H1 (cell line): Measurements from ENCODE around the gene GPS1.

Source experiments
- GTF2F1 ChIP-seq: IDR thresholded peaks from 2 replicates; pipeline ENCODE4 v1.6.1; 2012; ENCODE audit warnings: low read depth, low read length, improper control_type of control experiment, borderline replicate concordance
- YY1 ChIP-seq: IDR thresholded peaks from 2 replicates; pipeline ENCODE4 v1.6.1; 2011; ENCODE audit warnings: low read depth, mild to moderate bottlenecking, low read length

GRCh38 chr17:82056729-82057621 is 5.3 kb downstream of the GPS1 start:
- TF ChIP-seq GTF2F1: no peak
- no peak for TF ChIP-seq YY1
